Inferior parietal cortex (tissue), 1 donor: ENCODE data around the gene MAB21L4.
"Not testable (repeated sequence)": the region's sequence is repeated elsewhere in the genome, so short reads cannot be mapped to it uniquely, and the experiment has no call there.

Experiments
- DNase-seq: peaks from one replicate; pipeline ENCODE4 v3.0.0-alpha.2; 2016; ENCODE audit errors: extremely low spot score

The MAB21L4 gene

GRCh38 chr2:240858871-240859270, 37.1 kb downstream of the MAB21L4 start:
- DNase-seq = no peak

DNA sequence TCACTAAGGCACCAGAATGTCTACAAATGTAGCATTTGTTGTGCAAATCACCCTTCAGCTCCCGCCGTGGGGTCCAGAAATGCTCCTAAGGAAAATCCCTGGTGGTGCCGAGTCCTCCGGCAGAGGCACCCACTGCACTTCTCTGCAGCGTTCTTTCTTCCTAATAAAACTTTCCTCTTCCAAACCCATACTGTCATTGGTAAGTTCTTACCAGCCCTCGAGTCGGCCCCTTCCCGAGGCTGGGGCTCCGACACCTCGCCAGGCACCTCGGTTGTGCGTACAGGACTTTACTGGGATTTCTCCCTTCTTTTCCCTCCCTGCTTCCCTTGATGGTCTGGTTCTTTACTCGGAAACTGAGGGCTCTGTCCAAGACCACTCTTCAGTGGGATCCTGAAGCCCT, 37.6 kb downstream of the MAB21L4 start:
- DNase-seq = no peak

GRCh38 chr2:240857039-240858008, 38.6 kb downstream of the MAB21L4 start:
- DNase-seq = no peak

GRCh38 chr2:240856151-240856980, 39.6 kb downstream of the MAB21L4 start:
- DNase-seq = no peak

DNA sequence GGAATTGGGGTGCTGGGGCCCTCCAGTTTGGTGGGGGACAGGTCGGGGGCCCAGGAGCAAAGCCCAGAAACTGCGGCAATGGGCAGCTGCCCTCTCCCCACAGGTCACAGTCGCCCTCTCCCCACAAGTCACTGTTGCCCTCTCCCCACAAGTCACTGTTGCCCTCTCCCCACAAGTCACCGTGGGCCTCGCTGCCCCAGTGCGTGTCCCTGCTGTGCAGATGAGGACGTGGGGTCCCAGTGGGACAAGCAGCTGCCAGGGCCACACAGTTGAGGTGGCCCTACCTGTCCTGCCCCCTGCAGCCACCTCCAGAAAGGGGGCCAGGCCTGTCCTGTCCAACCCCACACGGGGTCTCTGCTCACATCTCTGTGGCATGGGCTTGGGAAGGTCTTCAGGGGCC, 40.3 kb downstream of the MAB21L4 start:
- no peak for DNase-seq

- DNase-seq = no peak
These were observed 43.2 kb downstream of the MAB21L4 start for GRCh38 chr2:240852671-240853314.

GRCh38 chr2:240851078-240851991, 44.6 kb downstream of the MAB21L4 start:
- DNase-seq = peak; percentile 93

- no peak for DNase-seq
These were observed 45.2 kb downstream of the MAB21L4 start for GRCh38 chr2:240850756-240851077.

DNA sequence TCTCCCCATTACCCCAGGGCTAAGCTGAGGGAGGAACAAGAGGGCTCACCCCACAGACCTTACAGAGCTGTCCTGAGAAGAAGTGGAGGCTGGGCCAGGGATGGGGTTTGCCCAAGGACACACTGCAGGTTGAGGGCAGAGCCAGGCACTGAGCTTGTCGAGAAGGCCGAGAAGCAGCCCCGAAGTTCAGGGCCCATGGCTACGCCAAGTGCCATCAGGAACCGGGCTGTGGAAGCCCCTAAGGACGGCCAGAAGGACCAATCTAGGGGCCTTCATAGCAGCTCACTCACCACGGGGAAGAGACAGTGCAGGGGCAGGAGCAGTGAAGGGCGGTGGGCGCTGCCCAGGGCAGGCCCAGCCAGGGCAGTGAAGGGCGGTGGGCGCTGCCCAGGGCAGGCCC, 45.9 kb downstream of the MAB21L4 start:
- DNase-seq = no peak

GRCh38 chr2:240848900-240849680, 46.9 kb downstream of the MAB21L4 start:
- no peak for DNase-seq

DNA sequence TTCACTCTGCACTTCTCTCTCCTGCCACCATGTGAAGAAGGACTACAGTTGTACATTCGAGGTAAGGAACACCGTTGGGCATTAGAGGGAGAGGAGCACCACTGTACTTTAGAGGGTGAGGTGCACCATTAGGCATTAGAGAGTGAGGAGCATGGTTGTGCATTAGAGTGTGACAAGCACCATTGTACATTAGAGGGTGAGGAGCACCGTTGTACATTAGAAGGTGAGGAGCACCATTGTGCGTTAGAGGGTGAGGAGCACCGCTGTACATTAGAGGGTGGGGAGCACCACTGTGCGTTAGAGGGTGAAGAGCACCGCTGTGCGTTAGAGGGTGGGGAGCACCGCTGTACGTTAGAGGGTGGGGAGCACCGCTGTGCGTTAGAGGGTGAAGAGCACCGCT, 48.1 kb downstream of the MAB21L4 start:
- DNase-seq = no peak

DNA sequence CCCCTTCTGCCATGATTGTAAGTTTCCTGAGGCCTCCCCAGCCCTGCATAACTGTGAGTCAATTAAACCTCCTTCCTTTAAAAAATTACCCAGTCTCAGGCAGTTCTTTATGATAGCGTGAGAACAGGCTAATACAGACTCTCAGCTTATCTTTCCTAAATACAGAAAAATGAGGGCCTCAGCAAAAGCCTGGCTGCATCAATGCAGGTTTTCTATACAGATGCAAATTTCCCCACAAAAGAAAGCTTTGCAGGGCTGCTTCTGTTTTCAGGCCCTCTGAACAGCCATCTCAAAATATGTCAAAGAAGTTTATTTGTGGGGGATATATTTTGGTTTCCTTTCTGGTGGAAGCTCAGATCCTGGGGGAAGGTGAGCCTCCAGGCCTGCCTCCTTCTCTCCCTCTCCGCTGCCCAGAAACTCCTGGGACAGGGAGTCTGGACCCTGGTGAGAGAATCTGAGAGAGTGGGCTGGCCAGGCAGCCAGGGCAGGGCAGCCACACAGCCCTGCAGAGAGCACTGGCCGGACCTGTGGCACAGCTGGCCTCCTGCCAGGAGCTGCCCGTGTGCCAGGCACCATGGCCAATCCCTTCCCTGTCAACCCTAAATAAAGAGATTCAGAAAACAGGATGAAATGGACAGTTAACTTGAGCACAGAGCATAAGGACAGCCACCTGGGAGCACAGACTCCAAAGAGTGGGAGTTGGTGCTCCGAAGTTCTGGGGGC, 48.9 kb downstream of the MAB21L4 start:
- no peak for DNase-seq

DNA sequence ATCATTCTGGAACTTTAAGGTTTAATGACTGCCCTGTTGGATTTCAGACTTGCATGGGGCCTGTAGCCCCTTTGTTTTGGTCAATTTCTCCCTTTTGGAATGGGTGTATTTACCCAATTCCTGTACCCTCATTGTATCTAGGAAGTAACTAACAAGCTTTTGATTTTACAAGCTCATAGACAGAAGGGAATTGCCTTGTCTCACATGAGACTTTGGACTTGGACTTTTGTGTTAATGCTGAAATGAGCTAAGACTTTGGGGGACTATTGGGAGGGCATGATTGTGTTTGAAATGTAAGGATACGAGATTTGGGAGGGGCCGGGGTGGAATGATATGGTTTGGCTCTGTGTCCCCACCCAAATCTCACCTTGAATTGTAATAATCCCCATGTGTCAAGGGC, 49.6 kb downstream of the MAB21L4 start:
- DNase-seq = not testable (repeated sequence)

DNA sequence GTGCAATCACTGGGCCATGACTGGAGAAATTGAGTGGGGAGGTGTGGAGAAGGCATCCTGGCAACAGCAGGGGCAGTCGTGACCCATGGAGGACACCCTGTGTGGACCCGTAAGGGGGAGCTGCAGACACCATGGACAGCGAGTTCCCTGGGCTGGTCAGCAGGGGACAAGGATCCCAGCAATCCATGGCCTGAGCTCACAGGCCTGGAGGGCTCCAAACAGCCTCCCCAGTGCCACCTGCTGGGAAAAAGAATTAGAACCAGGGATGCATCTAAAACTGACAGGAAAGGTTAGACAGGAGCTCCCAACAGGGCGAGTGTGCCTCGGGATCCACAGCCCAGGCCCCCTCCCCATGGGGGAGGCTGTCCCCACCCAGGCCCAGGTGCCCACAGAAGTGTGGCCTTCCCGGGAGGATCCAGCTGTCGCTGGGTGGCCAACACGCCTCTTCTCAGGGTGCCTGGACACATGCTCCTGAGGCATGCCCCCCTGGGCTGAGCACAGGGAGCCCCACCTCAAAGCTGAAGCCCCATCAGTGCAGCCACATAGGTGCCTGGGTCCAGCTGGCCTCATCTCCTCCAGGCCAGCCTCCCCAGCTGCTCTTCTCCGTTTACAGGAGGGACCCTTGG, 55.4 kb downstream of the MAB21L4 start:
- DNase-seq = peak; percentile 87

DNA sequence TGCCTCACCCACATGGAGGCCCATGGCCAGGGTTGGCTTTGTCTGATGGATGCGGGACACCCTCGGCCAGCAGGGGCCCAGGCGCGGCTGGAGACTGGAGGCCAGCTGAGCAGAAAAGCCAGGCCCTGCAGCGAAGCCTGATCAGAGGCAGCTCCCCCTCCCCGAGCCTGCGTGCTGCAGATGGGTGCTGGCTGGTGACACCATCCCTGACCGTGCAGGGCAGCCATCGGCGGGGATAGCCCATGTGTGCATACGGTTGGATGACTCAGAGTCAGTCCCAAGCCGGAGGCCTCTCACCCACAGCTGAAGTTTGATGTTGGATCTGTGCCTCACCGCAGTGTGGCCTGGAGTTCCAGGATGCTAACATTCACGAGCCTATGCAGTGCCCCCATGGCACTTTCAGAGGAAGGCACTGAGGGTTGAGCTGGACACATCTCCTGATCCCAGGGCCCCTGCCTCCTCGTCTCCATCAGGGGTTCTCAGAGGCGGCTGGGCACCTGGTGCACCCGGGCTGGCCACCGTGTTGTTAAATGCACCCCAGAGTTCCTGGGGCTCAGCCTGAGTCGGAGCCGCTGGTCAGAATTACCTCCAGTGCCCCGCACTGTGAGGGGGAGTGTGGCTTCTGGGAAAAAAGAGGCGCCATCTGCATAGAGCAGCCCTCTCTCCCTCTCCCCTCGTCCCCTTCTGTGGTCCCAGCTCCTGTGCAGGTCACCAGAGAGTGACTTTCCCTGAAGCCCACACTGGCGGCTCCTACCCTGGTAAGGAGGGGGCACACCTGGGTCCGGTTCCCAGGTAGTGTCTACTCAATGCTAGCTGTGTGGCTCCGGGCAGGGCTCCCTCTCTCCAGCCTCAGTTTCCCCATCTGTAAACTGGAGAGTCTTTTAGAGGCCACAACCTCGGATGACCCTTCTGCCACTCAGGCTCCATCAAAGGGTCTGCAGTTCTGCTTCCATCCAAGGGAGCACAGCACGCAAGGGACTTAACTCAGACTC, 56.5 kb downstream of the MAB21L4 start:
- DNase-seq = no peak

- no peak for DNase-seq
These were observed 58.3 kb downstream of the MAB21L4 start for GRCh38 chr2:240837621-240838020.

- peak; percentile 16 for DNase-seq
These were observed 59.0 kb downstream of the MAB21L4 start for GRCh38 chr2:240836781-240837467.
